ENCODE measurements around the gene KIF3C.

- TF ChIP-seq POLR2A (IDR thresholded peaks at IDR 0.05; ENCODE audit: low read depth), result no peak
- TF ChIP-seq, protein P1, sequence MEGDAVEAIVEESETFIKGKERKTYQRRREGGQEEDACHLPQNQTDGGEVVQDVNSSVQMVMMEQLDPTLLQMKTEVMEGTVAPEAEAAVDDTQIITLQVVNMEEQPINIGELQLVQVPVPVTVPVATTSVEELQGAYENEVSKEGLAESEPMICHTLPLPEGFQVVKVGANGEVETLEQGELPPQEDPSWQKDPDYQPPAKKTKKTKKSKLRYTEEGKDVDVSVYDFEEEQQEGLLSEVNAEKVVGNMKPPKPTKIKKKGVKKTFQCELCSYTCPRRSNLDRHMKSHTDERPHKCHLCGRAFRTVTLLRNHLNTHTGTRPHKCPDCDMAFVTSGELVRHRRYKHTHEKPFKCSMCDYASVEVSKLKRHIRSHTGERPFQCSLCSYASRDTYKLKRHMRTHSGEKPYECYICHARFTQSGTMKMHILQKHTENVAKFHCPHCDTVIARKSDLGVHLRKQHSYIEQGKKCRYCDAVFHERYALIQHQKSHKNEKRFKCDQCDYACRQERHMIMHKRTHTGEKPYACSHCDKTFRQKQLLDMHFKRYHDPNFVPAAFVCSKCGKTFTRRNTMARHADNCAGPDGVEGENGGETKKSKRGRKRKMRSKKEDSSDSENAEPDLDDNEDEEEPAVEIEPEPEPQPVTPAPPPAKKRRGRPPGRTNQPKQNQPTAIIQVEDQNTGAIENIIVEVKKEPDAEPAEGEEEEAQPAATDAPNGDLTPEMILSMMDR (IDR thresholded peaks at IDR 0.05), result no peak
Observed at GRCh38 chr2:25887624-25888242, 94.6 kb downstream of the KIF3C start.
